ENCODE results near the gene AUTS2.

AUTS2 gene

DNA sequence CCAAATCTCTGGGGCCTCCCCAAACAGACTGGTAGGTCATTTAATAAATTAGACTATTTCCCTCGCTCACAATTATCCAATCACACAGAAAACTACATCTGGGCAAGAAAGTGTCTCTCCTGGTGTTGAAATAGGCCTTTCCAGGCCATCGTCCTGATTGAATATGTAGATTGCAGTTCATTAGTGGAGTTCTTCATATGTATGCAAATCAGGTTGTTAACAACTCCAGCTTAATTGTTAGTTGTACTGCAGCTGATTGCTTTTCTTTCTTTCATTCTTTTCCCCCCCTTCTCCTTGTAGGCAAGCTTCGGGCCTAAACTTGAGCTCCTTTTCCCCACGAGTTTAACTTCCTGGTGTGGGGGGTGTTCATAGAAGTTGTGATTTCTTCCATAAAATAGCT is 1174.6 kb downstream of the AUTS2 start:
- POLR2A ChIA-PET, result no interaction called here
- no peak overlapping the region for H3K4me3 ChIP-seq (ENCODE audit: low read depth, low read length)
- no peak for DNase-seq (ENCODE audit: low read depth, low spot score)
- CTCF ChIA-PET, result interaction anchor here (1.4 kb wide), 1 partner anchor 15 kb away, joined by 3 read pairs; no protein-coding TSS in a partner anchor
- TF ChIP-seq, protein P1, sequence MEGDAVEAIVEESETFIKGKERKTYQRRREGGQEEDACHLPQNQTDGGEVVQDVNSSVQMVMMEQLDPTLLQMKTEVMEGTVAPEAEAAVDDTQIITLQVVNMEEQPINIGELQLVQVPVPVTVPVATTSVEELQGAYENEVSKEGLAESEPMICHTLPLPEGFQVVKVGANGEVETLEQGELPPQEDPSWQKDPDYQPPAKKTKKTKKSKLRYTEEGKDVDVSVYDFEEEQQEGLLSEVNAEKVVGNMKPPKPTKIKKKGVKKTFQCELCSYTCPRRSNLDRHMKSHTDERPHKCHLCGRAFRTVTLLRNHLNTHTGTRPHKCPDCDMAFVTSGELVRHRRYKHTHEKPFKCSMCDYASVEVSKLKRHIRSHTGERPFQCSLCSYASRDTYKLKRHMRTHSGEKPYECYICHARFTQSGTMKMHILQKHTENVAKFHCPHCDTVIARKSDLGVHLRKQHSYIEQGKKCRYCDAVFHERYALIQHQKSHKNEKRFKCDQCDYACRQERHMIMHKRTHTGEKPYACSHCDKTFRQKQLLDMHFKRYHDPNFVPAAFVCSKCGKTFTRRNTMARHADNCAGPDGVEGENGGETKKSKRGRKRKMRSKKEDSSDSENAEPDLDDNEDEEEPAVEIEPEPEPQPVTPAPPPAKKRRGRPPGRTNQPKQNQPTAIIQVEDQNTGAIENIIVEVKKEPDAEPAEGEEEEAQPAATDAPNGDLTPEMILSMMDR (IDR thresholded peaks at IDR 0.05; ENCODE audit: insufficient read depth, low read length, missing control alignments), result no peak

DNA sequence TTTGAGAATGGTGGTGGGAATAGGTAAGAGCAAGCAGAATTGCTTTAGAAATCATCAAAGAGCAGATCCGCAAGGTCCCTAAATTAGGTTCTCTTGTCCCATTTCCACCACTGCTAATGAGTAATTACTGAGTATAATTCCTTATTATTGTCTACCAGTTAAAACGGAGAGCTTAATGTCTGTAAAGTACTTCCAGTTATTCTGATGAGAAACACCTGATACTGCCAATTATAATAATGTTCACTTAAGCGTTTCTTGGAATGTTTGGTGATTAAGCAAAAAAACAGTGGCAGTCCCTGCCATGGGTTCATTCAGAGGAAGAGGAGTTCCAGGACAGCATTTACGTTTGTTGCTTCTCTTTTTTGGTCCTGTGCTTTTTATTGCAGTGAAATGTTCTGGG is 1175.1 kb downstream of the AUTS2 start:
- TF ChIP-seq, protein P1 (IDR thresholded peaks at IDR 0.05; ENCODE audit: insufficient read depth, low read length, missing control alignments), result no peak
- ChIA-PET CTCF (interaction anchor here (1.4 kb wide), 1 partner anchor 16 kb away, joined by 3 read pairs; no protein-coding TSS in a partner anchor), POLR2A (no interaction called here)
- DNase-seq (ENCODE audit: low read depth, low spot score), result no peak
- H3K4me3 ChIP-seq (ENCODE audit: low read depth, low read length), result no peak overlapping the region

DNA sequence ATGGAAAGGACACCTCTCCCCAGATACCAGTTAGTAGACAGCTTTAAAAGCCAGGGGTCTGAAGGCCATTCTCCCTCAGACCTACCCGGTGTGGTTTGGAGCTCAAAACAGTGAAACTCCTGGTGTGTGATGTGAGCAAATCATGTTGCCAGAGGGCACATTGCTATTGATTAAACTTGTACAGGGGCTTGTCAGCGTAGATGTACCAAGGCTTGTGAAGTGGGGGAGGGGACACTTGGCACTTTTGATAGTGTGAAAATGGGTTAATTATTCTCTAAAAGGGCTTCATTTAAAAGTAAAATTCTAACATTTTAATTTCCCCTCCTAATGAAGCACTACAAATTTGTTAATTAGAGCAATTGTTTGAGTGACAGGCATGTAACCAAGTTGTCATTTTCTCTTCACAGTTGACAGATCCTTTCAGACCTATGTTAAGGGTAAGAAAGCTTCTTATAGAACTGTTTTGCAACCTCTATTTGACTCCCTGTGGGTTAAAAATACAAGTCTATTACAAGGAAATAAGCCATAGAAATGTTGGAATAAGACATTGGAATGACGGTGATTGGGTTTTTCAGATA is 1176.8 kb downstream of the AUTS2 start:
- CTCF ChIA-PET, result interaction anchor here (0.7 to 2.3 kb wide), 8 partner anchors 12 to 796 kb away, joined by 3 to 7 read pairs (median 3); no protein-coding TSS in a partner anchor
- no peak overlapping the region for H3K4me3 ChIP-seq (ENCODE audit: low read depth, low read length)
- DNase-seq (ENCODE audit: low read depth, low spot score), result no peak
- POLR2A ChIA-PET, result no interaction called here
- TF ChIP-seq, protein P1 (IDR thresholded peaks at IDR 0.05; ENCODE audit: insufficient read depth, low read length, missing control alignments), result no peak

DNA sequence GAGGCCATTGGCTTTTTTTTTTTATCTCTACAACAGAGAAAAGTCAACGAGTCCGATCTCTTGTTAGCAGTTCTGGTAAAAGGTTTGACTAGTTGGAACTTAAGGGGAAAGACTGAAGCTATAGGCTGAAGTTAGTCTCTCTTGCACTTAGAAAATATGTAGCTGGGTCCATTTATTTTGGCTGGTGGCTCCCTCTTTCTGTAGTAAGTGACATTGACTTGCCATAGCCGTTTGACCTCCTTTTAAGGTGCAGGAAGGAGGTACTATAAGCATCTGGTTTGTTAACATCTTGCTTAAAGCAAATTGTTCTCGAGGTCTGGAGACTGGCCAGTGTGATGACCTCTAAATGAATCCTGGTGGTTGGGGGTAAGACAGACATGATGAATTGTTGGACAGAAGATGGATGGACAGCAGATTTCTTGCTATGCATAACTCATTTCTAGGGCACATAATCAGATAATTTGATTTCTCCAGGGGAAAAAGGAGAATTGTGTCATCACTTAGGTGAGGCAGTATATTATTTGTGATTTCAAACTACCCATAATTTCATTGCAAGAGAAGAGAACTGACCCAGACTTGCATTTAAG is 1177.4 kb downstream of the AUTS2 start:
- DNase-seq (ENCODE audit: low read depth, low spot score), result no peak
- ChIA-PET CTCF (interaction anchor here (0.7 to 2.3 kb wide), 4 partner anchors 12 to 797 kb away, joined by 3 to 7 read pairs (median 3); no protein-coding TSS in a partner anchor), POLR2A (no interaction called here)
- no peak overlapping the region for H3K4me3 ChIP-seq (ENCODE audit: low read depth, low read length)
- TF ChIP-seq, protein P1 (IDR thresholded peaks at IDR 0.05; ENCODE audit: insufficient read depth, low read length, missing control alignments), result peak; percentile 9

DNA sequence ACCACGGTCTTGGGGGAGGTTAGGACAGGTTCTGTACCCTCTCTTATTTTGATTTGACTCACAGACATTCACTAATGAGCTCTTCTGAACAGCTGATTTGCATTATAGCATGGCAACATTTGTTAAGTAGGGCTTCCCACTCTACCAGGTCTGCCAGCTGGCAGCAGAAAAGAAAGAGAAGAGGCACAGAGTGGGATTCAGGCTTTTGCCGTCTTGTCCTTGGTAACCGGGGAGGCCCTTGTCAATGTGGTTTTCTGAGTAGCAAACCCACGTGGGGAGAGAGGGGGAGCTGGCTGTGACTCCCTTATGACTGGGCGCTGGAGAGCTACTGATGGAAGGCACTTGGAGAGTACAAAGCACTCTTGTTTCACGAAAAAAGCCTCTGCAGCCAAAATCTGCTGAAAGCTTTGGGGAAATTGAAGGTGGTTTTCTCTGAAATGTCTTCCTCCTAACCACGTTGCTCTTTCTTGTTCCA is 1178.4 kb downstream of the AUTS2 start:
- ChIA-PET CTCF (interaction anchor here (1.4 kb wide), 1 partner anchor 78 kb away, joined by 3 read pairs; no protein-coding TSS in a partner anchor), POLR2A (interaction anchor here (0.6 kb wide), 1 partner anchor 259 kb away, joined by 3 read pairs; no protein-coding TSS in a partner anchor)
- H3K4me3 ChIP-seq (ENCODE audit: low read depth, low read length), result no peak overlapping the region
- TF ChIP-seq, protein P1 (IDR thresholded peaks at IDR 0.05; ENCODE audit: insufficient read depth, low read length, missing control alignments), result no peak
- no peak for DNase-seq (ENCODE audit: low read depth, low spot score)

DNA sequence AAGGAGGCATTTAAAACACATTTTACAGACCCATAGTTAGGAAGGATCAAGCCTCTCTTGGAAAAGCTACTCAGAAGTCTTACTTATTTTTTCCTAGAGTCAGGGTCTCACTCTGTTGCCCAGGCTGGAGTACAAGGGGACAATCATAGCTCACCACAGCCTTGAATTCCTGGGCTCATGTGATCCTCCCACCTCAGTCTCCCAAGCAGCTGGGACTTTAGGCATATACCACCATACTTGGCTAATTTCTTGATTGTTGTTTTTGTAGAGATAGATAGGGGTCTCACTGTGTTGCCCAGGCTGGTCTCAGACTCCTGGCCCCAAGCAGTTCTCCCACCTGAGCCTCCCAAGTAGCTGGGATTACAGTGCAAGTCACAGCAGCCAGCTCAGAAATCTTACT is 1179.0 kb downstream of the AUTS2 start:
- no peak overlapping the region for H3K4me3 ChIP-seq (ENCODE audit: low read depth, low read length)
- TF ChIP-seq, protein P1 (IDR thresholded peaks at IDR 0.05; ENCODE audit: insufficient read depth, low read length, missing control alignments), result no peak
- CTCF ChIA-PET, result interaction anchor here (0.6 to 1.4 kb wide), 3 partner anchors 9 to 79 kb away, joined by 3 read pairs; no protein-coding TSS in a partner anchor
- no peak for DNase-seq (ENCODE audit: low read depth, low spot score)
- POLR2A ChIA-PET, result no interaction called here
